ENCODE measurements around the gene DLG1. TPM values are rescaled to one million over a fixed set of nuclear protein-coding genes. Genes with fewer than 3 reads are reported as not detected.
"Not testable (repeated sequence)": the region's sequence is repeated elsewhere in the genome, so short reads cannot be mapped to it uniquely, and the experiment has no call there.

The DLG1 gene
- total and polyA plus RNA-seq, 7 donors, result 16.1 to 57.6 (median 51.3) TPM

DNA sequence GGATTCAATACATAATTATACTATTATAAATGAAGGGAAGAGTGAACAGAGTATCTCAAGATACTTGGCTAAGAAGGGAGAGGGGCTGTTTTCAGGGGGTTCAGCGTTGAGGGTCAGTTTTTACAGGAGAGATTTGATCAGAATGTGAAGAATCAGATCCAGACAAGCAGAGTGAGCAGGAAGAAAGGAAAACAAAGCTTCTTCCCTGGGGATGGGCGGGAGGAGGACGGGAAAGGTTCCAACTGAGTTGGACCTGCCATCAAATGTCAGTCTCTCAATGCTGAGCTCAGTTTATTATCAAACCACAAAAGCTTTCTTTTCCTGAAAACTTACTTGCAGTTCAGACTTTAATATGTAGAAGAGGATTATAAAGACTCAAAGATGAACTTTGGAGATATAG, 262.8 kb downstream of the DLG1 start:
- intact Hi-C loops (cut with DNase I), result no loop called here
- Histone ChIP-seq H3K27me3 (ENCODE audit: insufficient read depth in 3 of 3, low read length in 2 of 3) (peaks cover 0 to 24% (median 3%) of the 10 kb centered on the region in 3 donors), H3K9me3 (no peaks in the 10 kb centered on the region), H3K27ac (no peak overlapping the region), H3K4me1 (peaks cover 6% of the 10 kb centered on the region), H3K4me3 (no peak overlapping the region), H3K36me3 (ENCODE audit: insufficient read depth in 1 of 2, low read depth in 1 of 2) (no peaks in the 10 kb centered on the region)
- ATAC-seq, result no peak
- WGBS, 3 donors, result 42 to 49% (median 46%) methylated on average over 3 of the region's 3 CpGs
- TF ChIP-seq, protein P1, sequence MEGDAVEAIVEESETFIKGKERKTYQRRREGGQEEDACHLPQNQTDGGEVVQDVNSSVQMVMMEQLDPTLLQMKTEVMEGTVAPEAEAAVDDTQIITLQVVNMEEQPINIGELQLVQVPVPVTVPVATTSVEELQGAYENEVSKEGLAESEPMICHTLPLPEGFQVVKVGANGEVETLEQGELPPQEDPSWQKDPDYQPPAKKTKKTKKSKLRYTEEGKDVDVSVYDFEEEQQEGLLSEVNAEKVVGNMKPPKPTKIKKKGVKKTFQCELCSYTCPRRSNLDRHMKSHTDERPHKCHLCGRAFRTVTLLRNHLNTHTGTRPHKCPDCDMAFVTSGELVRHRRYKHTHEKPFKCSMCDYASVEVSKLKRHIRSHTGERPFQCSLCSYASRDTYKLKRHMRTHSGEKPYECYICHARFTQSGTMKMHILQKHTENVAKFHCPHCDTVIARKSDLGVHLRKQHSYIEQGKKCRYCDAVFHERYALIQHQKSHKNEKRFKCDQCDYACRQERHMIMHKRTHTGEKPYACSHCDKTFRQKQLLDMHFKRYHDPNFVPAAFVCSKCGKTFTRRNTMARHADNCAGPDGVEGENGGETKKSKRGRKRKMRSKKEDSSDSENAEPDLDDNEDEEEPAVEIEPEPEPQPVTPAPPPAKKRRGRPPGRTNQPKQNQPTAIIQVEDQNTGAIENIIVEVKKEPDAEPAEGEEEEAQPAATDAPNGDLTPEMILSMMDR (IDR thresholded peaks at IDR 0.05), result no peak
- DNase-seq, result no peak

DNA sequence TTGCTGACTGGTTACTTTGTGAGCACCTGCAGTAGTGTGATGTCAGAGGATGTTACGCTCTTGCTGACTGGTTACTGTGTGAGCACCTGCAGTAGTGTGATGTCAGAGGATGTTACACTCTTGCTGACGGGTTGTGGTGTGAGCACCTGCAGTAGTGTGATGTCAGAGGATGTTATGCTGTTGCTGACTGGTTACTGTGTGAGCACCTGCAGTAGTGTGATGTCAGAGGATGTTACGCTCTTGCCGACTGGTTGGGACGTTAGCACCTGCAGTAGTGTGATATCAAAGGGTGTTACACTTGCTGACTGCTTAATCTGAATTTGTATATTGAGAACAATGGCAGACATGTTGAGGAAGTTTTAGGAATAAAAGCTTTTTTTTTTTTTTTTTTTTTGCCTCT, 263.6 kb downstream of the DLG1 start:
- ATAC-seq; intact Hi-C loops (cut with DNase I): not testable (repeated sequence)
- 74 to 76% (median 75%) methylated on average over 5 of the region's 5 CpGs for WGBS, 3 donors

DNA sequence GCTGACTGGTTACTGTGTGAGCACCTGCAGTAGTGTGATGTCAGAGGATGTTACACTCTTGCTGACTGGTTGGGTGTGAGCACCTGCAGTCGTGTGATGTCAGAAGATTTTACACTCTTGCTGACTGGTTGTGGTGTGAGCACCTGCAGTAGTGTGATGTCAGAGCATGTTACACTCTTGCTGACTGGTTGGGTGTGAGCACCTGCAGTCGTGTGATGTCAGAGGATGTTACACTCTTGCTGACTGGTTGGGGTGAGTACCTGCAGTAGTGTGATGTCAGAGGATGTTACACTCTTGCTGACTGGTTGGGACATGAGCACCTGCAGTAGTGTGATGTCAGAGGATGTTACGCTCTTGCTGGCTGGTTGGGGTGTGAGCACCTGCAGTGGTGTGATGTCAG, 264.6 kb downstream of the DLG1 start:
- intact Hi-C loops (cut with DNase I); H3K9me3 ChIP-seq; H3K36me3 ChIP-seq (ENCODE audit: insufficient read depth in 1 of 2, low read depth in 1 of 2); ATAC-seq; H3K4me1 ChIP-seq; H3K4me3 ChIP-seq; H3K27ac ChIP-seq; DNase-seq: not testable (repeated sequence)
- peaks cover 0 to 40% (median 14%) of the 10 kb centered on the region in 3 donors for H3K27me3 ChIP-seq (ENCODE audit: insufficient read depth in 3 of 3, low read length in 2 of 3)
- WGBS, 3 donors, result 79 to 80% (median 80%) methylated on average over 3 of the region's 3 CpGs

More for the DNA sequence above, 263.6 kb downstream of the DLG1 start:
- DNase-seq; H3K4me1 ChIP-seq; H3K36me3 ChIP-seq (ENCODE audit: insufficient read depth in 1 of 2, low read depth in 1 of 2); H3K27ac ChIP-seq; H3K9me3 ChIP-seq; H3K4me3 ChIP-seq: not testable (repeated sequence)
- H3K27me3 ChIP-seq (ENCODE audit: insufficient read depth in 3 of 3, low read length in 2 of 3), result peaks cover 0 to 30% (median 7%) of the 10 kb centered on the region in 3 donors

DNA sequence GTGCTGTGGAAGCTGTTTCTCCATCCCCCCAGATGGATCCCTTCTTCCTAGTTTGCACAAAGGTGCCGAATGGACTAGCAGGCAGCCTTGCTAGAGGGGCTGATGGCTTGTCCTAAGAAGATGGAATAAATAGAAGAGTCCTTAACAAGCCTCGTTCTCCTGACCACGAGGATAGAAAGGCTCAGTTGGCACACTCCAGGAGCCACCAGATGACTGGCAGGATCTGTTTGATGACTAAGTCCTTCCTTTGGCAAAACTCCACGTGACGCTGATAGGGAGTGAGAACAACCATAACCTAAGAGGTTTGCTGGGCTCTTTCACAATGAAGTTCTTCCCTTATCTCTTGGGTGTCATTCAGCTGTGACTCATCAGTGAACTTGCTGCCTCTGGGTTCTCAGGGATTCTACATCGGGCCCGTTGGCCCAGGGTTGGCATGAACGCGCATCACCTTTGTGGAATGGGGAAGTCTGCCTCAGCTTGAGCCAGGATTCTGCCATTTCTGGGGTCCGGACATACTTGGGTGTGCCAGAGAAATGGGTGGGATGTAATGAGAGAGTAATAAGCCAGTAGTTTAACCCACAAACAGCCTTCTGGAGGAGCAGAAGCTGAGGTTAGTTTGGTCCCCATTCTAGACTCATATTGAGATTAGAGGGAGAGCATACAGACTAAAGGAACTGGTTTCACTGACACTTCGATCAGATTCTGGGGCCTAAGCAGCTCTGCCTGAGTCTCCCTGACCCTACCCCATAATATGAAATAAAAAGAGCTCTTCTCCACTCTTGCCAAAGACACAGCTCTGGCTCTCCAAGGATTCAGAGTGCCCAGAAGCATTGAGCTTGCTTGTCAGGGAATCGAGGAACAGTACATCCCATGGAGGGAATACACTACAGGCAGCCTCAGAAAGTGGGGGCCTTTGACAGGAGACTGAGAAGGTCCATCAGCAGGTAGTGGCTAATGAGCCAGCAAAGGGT, 266.8 kb downstream of the DLG1 start:
- Histone ChIP-seq H3K27ac (no peak overlapping the region), H3K4me1 (peaks cover 9% of the 10 kb centered on the region), H3K36me3 (ENCODE audit: insufficient read depth in 1 of 2, low read depth in 1 of 2) (no peaks in the 10 kb centered on the region), H3K9me3 (no peaks in the 10 kb centered on the region), H3K27me3 (ENCODE audit: insufficient read depth in 3 of 3, low read length in 2 of 3) (peaks cover 0 to 46% (median 14%) of the 10 kb centered on the region in 3 donors), H3K4me3 (no peak overlapping the region)
- peak; percentile 80 to 85 (median 84) for ATAC-seq
- DNase-seq, result peak; percentile 57 to 79
- TF ChIP-seq, protein P1 (IDR thresholded peaks at IDR 0.05), result no peak
- WGBS, 3 donors, result 34 to 36% (median 36%) methylated on average over 12 of the region's 12 CpGs
- intact Hi-C loops (cut with DNase I), result no loop called here

DNA sequence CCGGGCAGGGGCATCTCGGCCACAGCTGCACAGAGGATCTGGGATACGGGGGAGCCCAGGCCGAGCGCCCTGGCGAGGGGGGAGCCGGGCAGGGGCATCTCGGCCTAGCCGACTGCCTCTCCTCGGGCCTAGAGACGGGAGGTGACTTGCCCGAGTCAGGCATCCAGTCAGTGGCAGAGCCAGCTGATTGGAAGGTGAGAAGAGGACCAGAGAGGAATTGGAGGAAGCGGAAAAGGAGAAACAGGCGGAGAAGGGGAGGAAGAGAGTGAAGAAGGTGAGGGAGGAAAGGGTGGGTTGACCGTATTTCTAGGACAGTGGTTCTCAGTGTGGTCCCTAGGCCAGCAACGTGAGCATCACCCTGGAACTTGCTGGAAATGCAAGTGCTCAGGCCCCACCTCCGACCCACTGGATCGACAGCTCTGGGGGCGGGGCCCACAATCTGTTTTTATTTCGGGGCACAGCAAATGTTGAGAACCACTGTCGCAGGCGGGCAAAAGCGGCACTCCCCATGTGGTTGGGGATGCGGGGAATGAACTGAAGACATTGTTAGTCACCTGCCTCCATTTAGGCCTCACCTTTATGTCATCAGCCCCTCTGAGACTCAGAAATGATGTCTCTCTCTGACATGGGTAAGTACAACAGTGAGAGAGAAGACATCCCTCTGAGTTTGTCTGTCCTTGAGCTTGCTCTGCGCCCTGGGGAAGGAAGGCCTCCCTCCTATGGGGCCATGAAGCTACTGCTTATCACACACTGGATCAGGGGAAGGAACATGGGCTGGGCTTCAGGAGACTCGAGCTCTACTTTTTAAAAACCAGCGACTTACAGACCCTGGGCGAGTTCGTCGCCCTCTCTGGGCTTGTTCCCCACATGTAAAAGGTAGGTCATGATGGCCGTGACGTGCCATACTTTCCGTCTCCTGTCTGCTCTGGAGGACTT, 267.8 kb downstream of the DLG1 start:
- DNase-seq (no peak), ATAC-seq (peak in 2 of 4 donors; percentile 1 to 10)
- Histone ChIP-seq H3K4me3 (no peak overlapping the region), H3K9me3 (no peaks in the 10 kb centered on the region), H3K27ac (no peak overlapping the region), H3K36me3 (ENCODE audit: insufficient read depth in 1 of 2, low read depth in 1 of 2) (no peaks in the 10 kb centered on the region), H3K27me3 (ENCODE audit: insufficient read depth in 3 of 3, low read length in 2 of 3) (peaks cover 0 to 38% (median 14%) of the 10 kb centered on the region in 3 donors), H3K4me1 (peaks cover 9% of the 10 kb centered on the region)
- intact Hi-C loops (cut with DNase I), result no loop called here
- 61 to 79% (median 68%) methylated on average over 29 to 31 of the region's 33 CpGs for WGBS, 3 donors
- TF ChIP-seq, protein P1 (IDR thresholded peaks at IDR 0.05), result no peak

Data from psoas muscle (tissue), 8 donors.